ENCODE data around the gene CNNM4. TPM values are rescaled to one million over a fixed set of nuclear protein-coding genes. Genes with fewer than 3 reads are reported as not detected.

Gene CNNM4
- total RNA-seq, 1 experiment from 2014 or later, result 2.2 TPM

DNA sequence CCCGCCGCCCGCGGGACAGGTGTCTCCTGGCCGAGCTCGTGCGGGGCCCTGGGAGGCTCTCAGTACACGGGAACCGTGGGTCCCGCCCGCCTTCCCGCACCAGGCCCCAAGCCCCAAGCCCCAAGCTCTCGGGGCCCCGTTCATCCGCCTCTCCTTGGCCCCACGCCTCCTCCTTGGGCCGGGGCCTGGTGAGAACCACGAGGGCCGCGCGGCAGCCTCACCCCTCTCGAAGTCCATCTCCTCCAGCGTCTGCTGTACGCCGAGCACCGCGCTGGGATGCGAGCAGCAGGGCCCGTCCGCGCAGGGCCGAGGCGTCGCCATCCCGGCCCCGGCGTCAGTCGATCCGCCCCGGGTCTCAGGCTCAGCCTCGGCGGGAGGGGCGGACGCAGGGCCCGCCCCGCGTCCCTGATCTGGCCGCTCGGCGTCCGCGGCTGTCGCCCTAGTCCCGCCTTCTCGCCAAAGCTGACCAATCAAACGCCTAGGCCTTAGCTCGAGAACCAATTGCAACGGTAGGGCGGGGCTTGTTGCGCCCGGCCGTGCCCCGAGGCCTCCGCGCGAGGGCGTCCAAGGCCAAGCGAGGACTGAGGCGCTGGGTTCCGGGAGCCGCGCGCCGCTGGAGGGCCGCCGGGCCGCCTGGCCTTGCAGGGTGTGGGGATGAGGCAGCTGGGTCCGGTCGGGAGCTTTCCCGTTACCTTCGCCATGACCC lies 97.1 kb downstream of the CNNM4 start, which contains the start of gene ANKRD39:
ANKRD39 (minus strand) TSS at position 350 of the 706 bp plus-strand sequence; CDS start at position 321, 29 bp downstream.
- peak; percentile 91 for DNase-seq (ENCODE audit: low read depth)

DNA sequence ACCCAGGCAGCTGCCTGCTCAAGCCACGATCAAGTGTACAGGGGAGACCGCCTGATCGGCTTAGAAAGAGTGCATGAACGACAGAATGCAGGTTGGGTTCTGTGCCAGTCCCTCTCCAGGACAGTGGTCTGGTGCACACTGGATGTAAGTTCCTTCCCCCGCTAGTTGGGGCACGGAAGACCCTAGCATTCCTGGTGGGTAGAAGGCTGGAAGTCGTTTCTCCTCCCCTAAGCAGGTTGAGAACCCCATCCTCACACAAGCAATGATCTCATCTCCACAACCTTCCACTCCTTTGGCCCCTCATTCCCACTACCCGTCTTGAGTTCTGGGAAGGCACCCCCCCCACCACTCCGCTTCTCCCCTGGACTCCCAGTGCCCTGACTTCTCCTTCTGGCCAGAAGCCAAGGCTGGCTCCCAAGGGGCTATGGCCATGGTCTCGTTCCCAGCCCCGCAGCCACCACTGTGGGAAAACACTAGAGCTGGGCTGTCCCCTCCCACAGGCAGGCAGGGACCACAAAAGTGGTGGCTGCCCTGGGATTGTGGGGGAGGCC lies 98.5 kb downstream of the CNNM4 start:
- DNase-seq (ENCODE audit: low read depth), result no peak

DNA sequence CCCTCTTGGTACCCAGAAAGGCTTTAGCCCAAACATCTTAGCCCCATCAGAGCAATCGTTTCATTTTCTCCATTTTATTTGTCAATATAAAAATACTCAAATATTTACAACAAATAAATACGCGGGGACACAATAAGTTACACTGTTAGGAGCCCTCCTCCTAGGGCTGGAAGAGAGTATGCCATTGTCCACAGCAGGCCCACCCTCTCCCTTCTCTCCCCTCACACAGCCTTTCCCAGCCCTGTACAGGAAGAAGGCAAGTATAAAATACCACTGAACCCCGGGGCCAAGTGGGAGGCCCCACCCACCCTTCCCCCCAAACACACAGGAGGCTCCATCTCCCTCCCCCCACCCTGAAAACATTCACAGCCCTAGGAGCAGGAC lies 99.0 kb downstream of the CNNM4 start:
- no peak for DNase-seq (ENCODE audit: low read depth)

DNA sequence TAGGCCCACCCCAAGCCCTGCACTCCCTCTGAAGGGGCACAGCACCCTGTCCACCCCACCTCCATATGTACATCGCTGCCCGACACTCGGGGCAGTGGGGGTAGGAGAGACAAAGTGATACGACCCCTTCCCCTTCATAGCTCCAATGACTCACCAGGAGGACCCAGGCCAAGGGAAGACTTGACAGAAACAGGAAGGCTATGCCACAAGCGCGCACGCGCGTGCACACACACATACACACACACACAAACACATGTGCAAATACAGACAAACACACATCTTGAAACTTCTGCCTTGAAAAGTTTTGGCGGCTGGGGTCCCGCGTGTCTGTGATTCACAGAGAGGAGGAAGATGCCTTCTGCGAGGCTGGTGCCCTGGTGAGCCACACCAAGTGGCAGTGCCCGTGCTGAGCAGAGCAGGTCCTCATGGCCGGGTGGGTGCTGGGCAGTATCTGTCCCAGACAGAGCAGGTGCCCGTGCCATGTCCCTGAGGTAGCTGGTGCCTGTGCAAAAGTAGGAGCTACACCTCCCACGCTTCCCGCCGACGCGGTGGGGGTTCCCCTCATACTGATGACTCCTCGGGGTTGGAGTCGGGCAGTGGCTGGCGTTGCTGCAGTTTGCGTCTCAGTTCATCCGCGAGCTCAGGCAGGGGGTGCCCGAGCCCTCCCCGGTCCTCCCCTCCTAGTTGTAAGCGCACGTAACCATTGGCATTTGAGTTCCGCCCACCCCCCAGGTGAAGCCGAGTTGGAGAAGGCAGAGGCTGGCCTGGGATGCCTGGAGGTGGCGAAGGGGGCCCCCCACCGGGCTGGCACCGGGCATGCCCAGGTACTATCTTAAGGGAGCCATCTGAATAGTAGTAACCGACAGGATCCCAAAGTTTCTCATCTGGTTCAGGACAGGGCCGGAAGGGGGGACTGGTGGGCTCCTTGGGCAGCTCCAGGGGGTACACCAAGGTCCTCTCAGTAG lies 99.6 kb downstream of the CNNM4 start:
- DNase-seq (ENCODE audit: low read depth), result no peak

DNA sequence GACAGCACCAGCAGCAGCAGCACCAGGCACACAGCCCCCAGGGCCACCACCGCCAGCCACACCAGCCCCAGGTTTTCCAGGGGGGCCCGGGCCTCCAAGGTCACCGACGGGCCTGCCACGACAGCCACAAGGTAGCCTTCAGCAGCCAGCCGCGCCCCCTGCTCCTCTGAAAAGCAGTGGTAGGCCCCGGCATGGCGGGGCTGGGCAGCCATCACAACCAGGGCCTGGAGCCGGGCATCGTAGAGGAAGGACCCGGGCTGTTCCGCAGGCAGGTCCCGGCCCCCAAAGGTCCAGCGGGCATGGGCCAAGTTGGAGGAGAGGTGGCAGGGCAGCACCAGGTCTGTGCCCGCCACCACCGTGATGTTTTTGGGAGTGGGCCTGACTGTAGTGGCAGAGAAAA lies 100.4 kb downstream of the CNNM4 start:
- no peak for DNase-seq (ENCODE audit: low read depth)

Small RNA genes within 50 kb of the gene (small RNA-seq; reads per million reads assigned to genes)
- not detected for gene MIR3127

Other genes starting within 250 kb of the CNNM4 start
- 2.1 and 4.1 TPM in 2 replicates for gene ARID5A, start 224.2 kb upstream of the CNNM4 start, total RNA-seq (2014; rRNA removed; shearing (Covaris generic))
- gene KANSL3, start 122.6 kb upstream of the CNNM4 start, total RNA-seq (2014; rRNA removed; shearing (Covaris generic)), result 13.1 and 13.2 TPM in 2 replicates
- 0.20 TPM in 1 of 2 replicates, not detected in the other for gene FER1L5, start 118.1 kb upstream of the CNNM4 start, total RNA-seq (2014; rRNA removed; shearing (Covaris generic))
- gene LMAN2L, start 20.8 kb upstream of the CNNM4 start, total RNA-seq (2014; rRNA removed; shearing (Covaris generic)), result 7.5 and 7.7 TPM in 2 replicates
- 3.5 and 10.4 TPM in 2 replicates for gene CNNM3, start 55.4 kb downstream of the CNNM4 start, total RNA-seq (2014; rRNA removed; shearing (Covaris generic))
- 0.26 and 0.27 TPM in 2 replicates for gene ANKRD23, start 83.1 kb downstream of the CNNM4 start, total RNA-seq (2014; rRNA removed; shearing (Covaris generic))
- gene ANKRD39, start 97.1 kb downstream of the CNNM4 start, total RNA-seq (2014; rRNA removed; shearing (Covaris generic)), result 9.3 and 9.5 TPM in 2 replicates
- gene SEMA4C, start 109.2 kb downstream of the CNNM4 start, total RNA-seq (2014; rRNA removed; shearing (Covaris generic)), result 11.2 and 15.4 TPM in 2 replicates
- gene FAM178B, start 225.7 kb downstream of the CNNM4 start, total RNA-seq (2014; rRNA removed; shearing (Covaris generic)), result not detected in 2 replicates